ENCODE data around the gene TTC9B.

The TTC9B gene

DNA sequence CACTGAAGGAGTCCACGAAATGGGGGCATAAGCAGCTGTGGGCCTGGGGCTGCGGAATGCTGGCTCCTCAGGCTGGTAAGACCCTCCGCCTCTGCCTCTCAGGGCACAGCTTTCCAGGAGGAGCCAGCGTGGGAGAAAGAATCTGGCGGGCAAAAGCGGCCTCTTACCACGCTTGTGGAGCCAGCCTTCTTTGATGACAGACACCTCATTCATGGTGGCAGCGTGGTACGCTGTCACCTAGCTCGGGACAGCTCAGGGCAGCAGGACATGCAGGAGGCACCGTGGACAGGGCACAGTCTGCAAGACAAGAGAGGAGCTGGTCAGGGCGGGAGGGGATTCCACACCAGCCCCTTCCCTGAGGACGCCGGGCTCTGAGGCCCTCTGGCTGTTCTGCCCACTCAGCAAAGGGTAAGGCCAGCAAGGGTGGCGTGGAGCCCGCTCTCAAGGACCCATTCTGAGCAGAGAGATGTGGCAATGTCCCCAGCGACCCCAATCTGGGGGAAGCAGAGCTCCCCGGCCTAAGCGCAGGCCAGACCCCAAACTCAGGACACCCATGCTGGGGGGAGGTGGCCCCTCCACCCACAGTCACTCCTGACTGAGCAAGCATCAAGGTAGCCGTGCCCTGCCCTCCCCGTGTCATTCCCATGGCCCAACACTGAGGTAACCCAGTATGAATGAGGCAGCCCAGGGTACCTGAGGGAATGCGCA is 47.0 kb upstream of the TTC9B start:
- ChIA-PET CTCF (interaction anchor here (0.5 kb wide), 1 partner anchor 40 kb away, joined by 4 read pairs; no protein-coding TSS in a partner anchor), POLR2A (ENCODE audit: low non-redundant PET) (interaction anchor here (0.6 kb wide), 1 partner anchor 1127 kb away, joined by 3 read pairs; no protein-coding TSS in a partner anchor)
- no peak for DNase-seq (ENCODE audit: low spot score)
- H3K27ac ChIP-seq, result 0 out of 2 replicates have a peak overlapping the region, but pooled peaks have one; percentile 9
- TF ChIP-seq, protein P1, sequence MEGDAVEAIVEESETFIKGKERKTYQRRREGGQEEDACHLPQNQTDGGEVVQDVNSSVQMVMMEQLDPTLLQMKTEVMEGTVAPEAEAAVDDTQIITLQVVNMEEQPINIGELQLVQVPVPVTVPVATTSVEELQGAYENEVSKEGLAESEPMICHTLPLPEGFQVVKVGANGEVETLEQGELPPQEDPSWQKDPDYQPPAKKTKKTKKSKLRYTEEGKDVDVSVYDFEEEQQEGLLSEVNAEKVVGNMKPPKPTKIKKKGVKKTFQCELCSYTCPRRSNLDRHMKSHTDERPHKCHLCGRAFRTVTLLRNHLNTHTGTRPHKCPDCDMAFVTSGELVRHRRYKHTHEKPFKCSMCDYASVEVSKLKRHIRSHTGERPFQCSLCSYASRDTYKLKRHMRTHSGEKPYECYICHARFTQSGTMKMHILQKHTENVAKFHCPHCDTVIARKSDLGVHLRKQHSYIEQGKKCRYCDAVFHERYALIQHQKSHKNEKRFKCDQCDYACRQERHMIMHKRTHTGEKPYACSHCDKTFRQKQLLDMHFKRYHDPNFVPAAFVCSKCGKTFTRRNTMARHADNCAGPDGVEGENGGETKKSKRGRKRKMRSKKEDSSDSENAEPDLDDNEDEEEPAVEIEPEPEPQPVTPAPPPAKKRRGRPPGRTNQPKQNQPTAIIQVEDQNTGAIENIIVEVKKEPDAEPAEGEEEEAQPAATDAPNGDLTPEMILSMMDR (conservative IDR thresholded peaks at IDR 0.05; ENCODE audit: low read depth), result no peak

DNA sequence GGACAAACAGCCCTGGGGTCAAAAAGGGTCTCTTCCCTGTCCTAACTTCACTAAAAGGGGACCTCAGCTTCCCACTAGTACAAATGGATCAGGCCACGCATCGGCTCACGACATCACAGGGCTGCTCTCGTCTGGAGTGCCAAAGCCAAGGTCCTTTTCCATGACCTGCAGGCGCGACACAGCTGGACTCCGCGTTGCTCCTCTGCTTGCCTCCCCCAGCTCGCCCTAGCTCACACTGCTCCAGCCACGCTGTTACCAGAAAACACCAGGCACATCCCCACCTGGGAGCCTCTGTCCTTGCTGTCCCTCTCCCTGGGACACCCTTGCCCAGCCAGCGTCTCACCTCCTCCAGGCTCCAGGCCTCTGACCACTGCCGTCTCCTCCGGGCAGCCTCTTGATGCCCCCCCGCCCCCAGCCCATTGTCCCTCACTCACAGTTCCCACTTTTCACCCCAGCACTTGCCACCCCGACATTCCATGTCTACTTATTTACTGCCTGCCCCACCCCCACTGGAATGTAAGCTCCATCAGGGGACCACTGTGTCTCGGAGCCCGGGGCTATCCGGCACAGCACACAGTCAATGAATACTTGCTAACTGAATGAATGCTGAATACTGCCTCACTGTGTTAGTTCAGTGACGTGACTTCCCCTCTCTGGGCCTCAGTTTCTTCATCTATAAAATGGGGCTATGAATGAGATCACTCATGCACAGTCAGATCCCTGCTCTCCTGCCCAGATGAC is 46.3 kb upstream of the TTC9B start:
- no peak for DNase-seq (ENCODE audit: low spot score)
- CTCF ChIA-PET, result interaction anchor here (0.6 kb wide), 1 partner anchor 69 kb away, joined by 3 read pairs; no protein-coding TSS in a partner anchor
- H3K27ac ChIP-seq, result no peak overlapping the region
- POLR2A ChIA-PET (ENCODE audit: low non-redundant PET), result interaction anchor here (0.6 kb wide), 1 partner anchor 1126 kb away, joined by 3 read pairs; no protein-coding TSS in a partner anchor
- TF ChIP-seq, protein P1 (conservative IDR thresholded peaks at IDR 0.05; ENCODE audit: low read depth), result no peak

DNA sequence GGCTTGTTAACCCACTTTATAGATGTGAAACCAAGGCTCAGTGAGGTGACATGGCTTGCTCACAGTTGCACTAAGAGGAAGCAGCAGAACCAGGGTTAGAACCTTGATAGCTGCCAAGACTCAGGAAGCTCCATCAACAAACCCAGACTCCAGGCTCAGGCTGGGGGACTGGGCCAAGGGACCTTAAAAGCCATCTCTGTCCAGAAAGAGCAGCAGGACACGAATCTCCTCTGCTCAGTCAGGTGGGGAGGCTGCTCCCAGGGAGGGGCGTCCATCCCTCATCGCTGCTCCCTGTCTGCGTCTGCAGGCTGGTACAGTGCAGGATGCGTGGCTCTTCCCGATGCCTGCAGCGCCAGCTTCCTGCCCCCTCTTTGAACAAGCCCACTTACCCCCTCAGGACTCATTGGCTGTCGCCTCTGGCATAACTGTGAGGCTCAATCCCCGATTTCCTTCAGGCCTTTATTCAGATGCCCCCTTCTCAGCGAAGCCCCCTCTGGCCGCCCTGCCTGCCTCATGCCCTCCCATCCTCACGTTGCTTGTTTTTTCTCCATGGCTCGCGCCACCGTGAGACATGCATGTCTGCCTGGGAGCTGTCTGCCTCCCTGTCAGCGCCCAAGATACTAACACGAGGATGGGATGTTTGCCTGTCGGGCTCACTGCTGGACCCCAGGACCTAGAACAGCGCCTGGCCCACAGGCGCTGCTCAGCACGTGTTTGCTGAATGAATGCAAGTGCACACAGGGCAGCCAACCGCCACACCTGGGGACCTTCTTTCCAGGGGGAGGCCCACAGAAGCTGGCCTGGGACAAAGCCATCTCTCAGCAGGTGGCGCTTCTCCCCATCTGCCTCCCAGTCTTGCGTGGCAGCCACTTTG is 45.5 kb upstream of the TTC9B start:
- H3K27ac ChIP-seq, result no peak overlapping the region
- TF ChIP-seq, protein P1 (conservative IDR thresholded peaks at IDR 0.05; ENCODE audit: low read depth), result no peak
- CTCF ChIA-PET, result interaction anchor here (0.5 to 0.6 kb wide), 3 partner anchors 10 to 68 kb away, joined by 3 to 5 read pairs (median 3); no protein-coding TSS in a partner anchor
- POLR2A ChIA-PET (ENCODE audit: low non-redundant PET), result no interaction called here
- DNase-seq (ENCODE audit: low spot score), result no peak

DNA sequence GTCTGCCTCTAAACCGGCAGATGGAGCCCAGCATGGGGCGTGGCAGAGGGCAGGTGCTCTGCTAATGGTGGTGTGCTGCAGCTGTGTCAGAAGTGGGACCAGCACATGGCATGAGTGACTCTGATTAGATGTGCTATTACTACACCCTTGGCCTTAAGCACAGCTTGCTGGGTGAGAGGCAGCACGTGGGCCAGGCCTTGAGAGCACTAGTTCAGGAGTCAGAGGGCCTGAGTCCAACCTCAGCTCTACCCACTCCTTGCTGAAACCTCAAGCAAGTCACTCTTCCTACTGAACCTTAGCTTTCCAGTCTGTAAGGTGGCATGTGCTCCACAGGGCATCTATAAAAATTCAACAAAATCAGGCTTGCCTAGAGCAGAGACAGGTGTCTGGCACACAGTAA is 44.2 kb upstream of the TTC9B start:
- no peak for DNase-seq (ENCODE audit: low spot score)
- ChIA-PET CTCF (interaction anchor here (0.6 to 0.7 kb wide), 2 partner anchors 161 to 336 kb away, joined by 3 to 4 read pairs; no protein-coding TSS in a partner anchor), POLR2A (ENCODE audit: low non-redundant PET) (no interaction called here)
- TF ChIP-seq, protein P1 (conservative IDR thresholded peaks at IDR 0.05; ENCODE audit: low read depth), result no peak
- H3K27ac ChIP-seq, result no peak overlapping the region

DNA sequence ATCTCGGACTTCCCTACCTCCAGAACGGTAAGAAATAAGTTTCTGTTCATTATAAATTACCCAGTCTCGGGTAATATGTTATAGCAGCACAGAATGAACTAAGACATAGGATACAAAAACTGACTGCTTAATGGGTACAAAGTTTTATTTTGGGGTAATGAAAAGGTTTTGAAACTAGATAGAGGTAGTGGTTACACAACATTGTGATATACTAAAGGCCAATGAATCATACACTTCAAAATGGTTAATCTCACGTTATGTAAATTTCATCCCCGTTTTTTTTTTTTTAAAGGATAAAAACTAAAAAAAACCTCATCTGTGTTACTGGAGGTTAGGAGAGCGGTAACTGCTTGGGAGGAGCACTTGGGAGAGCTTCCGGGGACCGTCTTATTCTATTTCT is 43.4 kb upstream of the TTC9B start:
- TF ChIP-seq, protein P1 (conservative IDR thresholded peaks at IDR 0.05; ENCODE audit: low read depth), result no peak
- ChIA-PET POLR2A (ENCODE audit: low non-redundant PET) (no interaction called here), CTCF (interaction anchor here (0.6 to 0.7 kb wide), 2 partner anchors 162 to 337 kb away, joined by 3 to 4 read pairs; no protein-coding TSS in a partner anchor)
- H3K27ac ChIP-seq, result no peak overlapping the region
- DNase-seq (ENCODE audit: low spot score), result no peak
